AG10803 (cell line): ENCODE data around the gene FKBP1C.

Experiments used
- DNase-seq: peaks from one replicate; pipeline ENCODE4 v3.0.0; 2010; ENCODE audit warnings: low read depth
- H3K4me3 ChIP-seq: 2 replicates; pipeline ENCODE4 v1.5.1; 2011; ENCODE audit warnings: mild to moderate bottlenecking, low read length, control low read depth
- CTCF ChIP-seq: conservative IDR thresholded peaks from 2 replicates; pipeline ENCODE4 v1.5.1; 2011; ENCODE audit warnings: mild to moderate bottlenecking, low read length, control low read depth, inconsistent platforms

Gene FKBP1C

GRCh38 chr6:63245420-63245819, 34.2 kb downstream of the FKBP1C start:
- TF ChIP-seq CTCF, result no peak
- no peak for DNase-seq
- no peak overlapping the region for H3K4me3 ChIP-seq

- no peak for TF ChIP-seq CTCF
- no peak overlapping the region for H3K4me3 ChIP-seq
- no peak for DNase-seq
These were observed 34.6 kb downstream of the FKBP1C start for GRCh38 chr6:63245909-63246308.

DNA sequence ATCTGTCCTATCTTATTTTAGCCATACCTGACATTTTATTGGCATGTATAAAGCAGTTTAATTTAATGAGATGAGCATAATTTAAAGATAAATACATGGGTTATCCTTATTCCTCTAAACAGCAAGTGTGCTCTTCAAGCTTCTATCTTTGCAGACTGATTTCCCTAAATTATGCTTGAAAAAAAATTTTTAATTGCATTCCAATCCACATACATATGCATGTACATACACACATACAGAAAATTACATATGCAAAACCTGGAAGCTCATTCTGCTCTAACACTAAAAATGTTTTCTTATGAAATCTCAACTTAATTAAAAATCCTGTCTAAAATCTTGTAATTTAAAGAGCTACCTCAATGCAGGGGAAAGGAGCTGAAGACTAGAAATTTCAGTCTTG, 35.3 kb downstream of the FKBP1C start:
- TF ChIP-seq CTCF, result no peak
- DNase-seq, result no peak
- no peak overlapping the region for H3K4me3 ChIP-seq

GRCh38 chr6:63249875-63250482, 38.7 kb downstream of the FKBP1C start:
- no peak for DNase-seq
- no peak overlapping the region for H3K4me3 ChIP-seq
- TF ChIP-seq CTCF, result no peak

DNA sequence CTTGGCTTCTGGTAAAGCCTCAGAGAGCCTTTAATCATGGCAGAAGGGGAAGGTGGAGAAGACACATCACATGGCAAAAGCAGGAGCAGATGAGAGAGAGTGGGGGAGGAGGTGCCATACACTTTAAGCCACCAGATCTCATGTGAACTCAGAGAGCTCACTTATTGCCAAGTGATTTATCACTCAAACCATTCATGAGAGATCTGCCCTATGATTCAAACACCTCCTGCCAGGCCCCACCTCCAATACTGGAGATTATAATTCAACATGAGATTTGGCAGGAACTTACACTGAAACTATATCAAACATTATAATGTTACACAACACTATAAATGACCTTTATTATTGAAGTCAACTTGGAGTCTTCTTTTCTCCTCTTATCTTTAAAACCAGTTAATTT, 47.9 kb downstream of the FKBP1C start:
- no peak overlapping the region for H3K4me3 ChIP-seq
- TF ChIP-seq CTCF, result no peak
- no peak for DNase-seq

- no peak for TF ChIP-seq CTCF
- H3K4me3 ChIP-seq, result no peak overlapping the region
- DNase-seq, result no peak
These were observed 50.6 kb downstream of the FKBP1C start for GRCh38 chr6:63261820-63262219.
